OCI-LY7 (cell line): ENCODE data around the gene PRKN. TPM values are rescaled to one million over a fixed set of nuclear protein-coding genes. Genes with fewer than 3 reads are reported as not detected.

ENCODE experiments used
- BruUV-seq: library from RNA; stranded (reverse); fragments of 400-500 nt; replicated peaks from 2 replicates; lab custom pipeline; 2021; lab: Mats Ljungman, UMichigan
- CTCF ChIA-PET: fragments of 300-600 bp; sonication (Branson Sonifier 250); formaldehyde crosslinking; loops from one replicate; lab custom pipeline; 2022; ENCODE audit warnings: antibody characterized with exemption; ENCODE audit not compliant: unreplicated experiment; lab: Charles Lee
- POLR2A ChIA-PET: fragments of 300-600 bp; sonication (Branson Sonifier 250); formaldehyde crosslinking; loops from one replicate; lab custom pipeline; 2022; ENCODE audit warnings: antibody characterized with exemption; lab: Charles Lee
- DNase-seq: peaks from one replicate; pipeline ENCODE4 v3.0.0-alpha.2; 2015; ENCODE audit warnings: low spot score
- H2AFZ ChIP-seq: fragments of 200-600 bp; sonication (generic), shearing (Covaris generic); 2 replicates; pipeline ENCODE4 v1.6.1; 2014; ENCODE audit warnings: mild to moderate bottlenecking, antibody characterized with exemption, low read length, moderate library complexity
- H3K27ac ChIP-seq: fragments of 200-600 bp; sonication (generic); 2 replicates; pipeline ENCODE4 v1.5.1; 2014; ENCODE audit warnings: mixed run types, low read depth, mild to moderate bottlenecking, moderate library complexity, low read length, inconsistent platforms; ENCODE audit not compliant: poor library complexity, severe bottlenecking
- H3K36me3 ChIP-seq: fragments of 200-600 bp; sonication (generic); 2 replicates; pipeline ENCODE4 v1.6.1; 2014; ENCODE audit warnings: mild to moderate bottlenecking, antibody characterized with exemption, low read length, moderate library complexity, mixed read lengths; ENCODE audit not compliant: insufficient read depth
- H3K4me1 ChIP-seq: fragments of 200-600 bp; sonication (generic); 2 replicates; pipeline ENCODE4 v1.5.1; 2014; ENCODE audit warnings: mild to moderate bottlenecking, low read length; ENCODE audit not compliant: insufficient read depth, poor library complexity, severe bottlenecking
- H3K4me2 ChIP-seq: fragments of 200-600 bp; sonication (generic); 2 replicates; pipeline ENCODE4 v1.6.1; 2014; ENCODE audit warnings: mild to moderate bottlenecking, low read length
- H3K4me3 ChIP-seq: fragments of 200-600 bp; sonication (generic); 2 replicates; pipeline ENCODE4 v1.5.1; 2014; ENCODE audit warnings: mild to moderate bottlenecking, low read depth, low read length; ENCODE audit not compliant: poor library complexity, severe bottlenecking
- H3K79me2 ChIP-seq: fragments of 200-600 bp; sonication (generic); 2 replicates; pipeline ENCODE4 v1.6.1; 2016; ENCODE audit warnings: low read depth, mild to moderate bottlenecking, low read length, moderate library complexity, mixed read lengths; ENCODE audit not compliant: insufficient read depth
- H3K9me2 ChIP-seq: fragments of 200-600 bp; sonication (generic); 2 replicates; pipeline ENCODE4 v1.6.1; 2016; ENCODE audit warnings: mild to moderate bottlenecking, low read length, mixed read lengths; ENCODE audit not compliant: insufficient read depth
- H3K9me3 ChIP-seq: fragments of 200-600 bp; sonication (generic); 2 replicates; pipeline ENCODE4 v1.6.1; 2014; ENCODE audit warnings: mild to moderate bottlenecking, mixed run types, low read length, mixed read lengths
- H4K20me1 ChIP-seq: fragments of 200-600 bp; sonication (generic); 2 replicates; pipeline ENCODE4 v1.6.1; 2014; ENCODE audit warnings: mild to moderate bottlenecking, antibody characterized with exemption, low read length, moderate library complexity, mixed read lengths; ENCODE audit not compliant: insufficient read depth
- CTCF ChIP-seq: fragments of 200-600 bp; sonication (generic); conservative IDR thresholded peaks from 2 replicates; pipeline ENCODE4 v1.5.1; 2014; ENCODE audit warnings: mild to moderate bottlenecking, antibody characterized with exemption, low read length, moderate library complexity, mixed read lengths
- EZH2phosphoT487 ChIP-seq: fragments of 200-600 bp; sonication (generic); IDR thresholded peaks from 2 replicates; pipeline ENCODE4 v1.6.1; 2018; ENCODE audit warnings: low read depth, borderline replicate concordance, mild to moderate bottlenecking, mixed run types, antibody characterized with exemption, low read length, moderate library complexity, mixed read lengths
- intact Hi-C: fragments of 100-400 bp; cut with micrococcal nuclease; formaldehyde crosslinking; loops from one replicate; pipeline ENCODE4 v1.10.0; 2022; ENCODE audit not compliant: unreplicated experiment
- total RNA-seq, 2 experiments: library from RNA; depleted of rRNA in 1 of 2; stranded (reverse); fragments of >200 nt in 1 of 2; shearing (Covaris generic) in 1 of 2; gene quantifications; 2 replicates each; pipeline ENCODE4 v1.2.3, GENCODE V29; 2014 to 2022

PRKN gene
- total RNA-seq, 2 experiments from 2014 or later, result 1.3 to 2.0 TPM

- POLR2A ChIA-PET, result no interaction called here
- no peaks in the 10 kb centered on the region for H3K4me1 ChIP-seq
These were observed 772.8 kb downstream of the PRKN start for GRCh38 chr6:161954699-161955276.

GRCh38 chr6:161954077-161954476 is 773.5 kb downstream of the PRKN start:
- ChIA-PET CTCF (no interaction called here), POLR2A (interaction anchor here (0.6 kb wide), 1 partner anchor 490 kb away, joined by 4 read pairs; no protein-coding TSS in a partner anchor)
- Histone ChIP-seq H2AFZ (no peak overlapping the region), H3K4me1 (no peaks in the 10 kb centered on the region), H3K9me3 (no peaks in the 10 kb centered on the region), H3K9me2 (no peaks in the 10 kb centered on the region), H3K36me3 (no peaks in the 10 kb centered on the region), H3K79me2 (no peaks in the 10 kb centered on the region), H4K20me1 (no peaks in the 10 kb centered on the region), H3K27ac (no peak overlapping the region), H3K4me2 (no peak overlapping the region), H3K4me3 (no peak overlapping the region)
- no peak for DNase-seq
- TF ChIP-seq EZH2phosphoT487 (no peak), CTCF (no peak)
- BruUV-seq, result no TSS peak
- intact Hi-C loops, result no loop called here

More at GRCh38 chr6:161954699-161955276, 772.8 kb downstream of the PRKN start:
- no peaks in the 10 kb centered on the region for H4K20me1 ChIP-seq
- intact Hi-C loops, result no loop called here
- H3K4me3 ChIP-seq, result no peak overlapping the region
- CTCF ChIA-PET, result no interaction called here
- no peaks in the 10 kb centered on the region for H3K79me2 ChIP-seq
- H2AFZ ChIP-seq, result no peak overlapping the region
- H3K9me2 ChIP-seq, result no peaks in the 10 kb centered on the region
- no TSS peak for BruUV-seq
- H3K36me3 ChIP-seq, result no peaks in the 10 kb centered on the region
- no peak for DNase-seq
- H3K4me2 ChIP-seq, result no peak overlapping the region
- TF ChIP-seq CTCF, result no peak
- no peak for TF ChIP-seq EZH2phosphoT487
- no peak overlapping the region for H3K27ac ChIP-seq
- H3K9me3 ChIP-seq, result no peaks in the 10 kb centered on the region

- Histone ChIP-seq H3K9me3 (no peaks in the 10 kb centered on the region), H4K20me1 (no peaks in the 10 kb centered on the region), H3K27ac (no peak overlapping the region), H3K36me3 (no peaks in the 10 kb centered on the region), H3K9me2 (no peaks in the 10 kb centered on the region), H2AFZ (no peak overlapping the region), H3K4me1 (no peaks in the 10 kb centered on the region), H3K4me3 (no peak overlapping the region), H3K79me2 (no peaks in the 10 kb centered on the region), H3K4me2 (no peak overlapping the region)
- CTCF ChIA-PET, result no interaction called here
- TF ChIP-seq CTCF, result no peak
- TF ChIP-seq EZH2phosphoT487, result no peak
- DNase-seq, result no peak
- POLR2A ChIA-PET, result no interaction called here
- BruUV-seq, result no TSS peak
- intact Hi-C loops, result no loop called here
These were observed 776.4 kb downstream of the PRKN start for GRCh38 chr6:161951126-161951525.
